Glutamatergic neuron (in vitro differentiated cells): ENCODE results near the gene DMXL1. TPM values are rescaled to one million over a fixed set of nuclear protein-coding genes. Genes with fewer than 3 reads are reported as not detected.

Experiments used
- DNase-seq: peaks from one replicate; pipeline ENCODE4 v3.0.0; 2022
- H3K27ac Mint-ChIP-seq: one replicate; pipeline ENCODE4 v1.8.0; 2020; ENCODE audit warnings: mild to moderate bottlenecking, mixed read lengths, inconsistent platforms; ENCODE audit not compliant: unreplicated experiment
- H3K27me3 Mint-ChIP-seq: one replicate; pipeline ENCODE4 v1.8.0; 2020; ENCODE audit warnings: mild to moderate bottlenecking, moderate library complexity, mixed read lengths, inconsistent platforms; ENCODE audit not compliant: unreplicated experiment
- H3K36me3 Mint-ChIP-seq: one replicate; pipeline ENCODE4 v1.8.0; 2020; ENCODE audit warnings: mild to moderate bottlenecking, mixed read lengths, inconsistent platforms; ENCODE audit not compliant: unreplicated experiment
- H3K4me1 Mint-ChIP-seq: one replicate; pipeline ENCODE4 v1.8.0; 2020; ENCODE audit warnings: mild to moderate bottlenecking, low read depth, mixed read lengths, inconsistent platforms; ENCODE audit not compliant: unreplicated experiment
- H3K4me3 Mint-ChIP-seq: one replicate; pipeline ENCODE4 v1.8.0; 2020; ENCODE audit warnings: mild to moderate bottlenecking, mixed read lengths, inconsistent platforms; ENCODE audit not compliant: unreplicated experiment
- H3K9me3 Mint-ChIP-seq: one replicate; pipeline ENCODE4 v1.8.0; 2020; ENCODE audit warnings: mild to moderate bottlenecking, moderate library complexity, mixed read lengths, inconsistent platforms; ENCODE audit not compliant: unreplicated experiment
- CTCF ChIP-seq: fragments of 200-600 bp; sonication (generic); IDR thresholded peaks from one replicate; pipeline ENCODE4 v1.5.0; 2021; ENCODE audit not compliant: partially characterized antibody, unreplicated experiment
- total RNA-seq: library from RNA; stranded (reverse); fragmentation: NEBNext Ultra II Directional; extraction: Animal tissue kit (Norgen Biotek cat#: 25700); gene quantifications from one replicate; pipeline ENCODE4 v1.2.1, GENCODE V29; 2021; ENCODE audit not compliant: unreplicated experiment

DMXL1 gene
- total RNA-seq, 1 donor from 2014 or later, result 24.2 TPM

- DNase-seq, result no peak
- no peaks in the 10 kb centered on the region for H3K27me3 Mint-ChIP-seq
- TF ChIP-seq CTCF, result no peak
- H3K4me1 Mint-ChIP-seq, result no peaks in the 10 kb centered on the region
- no peak overlapping the region for H3K27ac Mint-ChIP-seq
- no peaks in the 10 kb centered on the region for H3K36me3 Mint-ChIP-seq
- H3K4me3 Mint-ChIP-seq, result no peak overlapping the region
- no peaks in the 10 kb centered on the region for H3K9me3 Mint-ChIP-seq
These were observed 148.2 kb downstream of the DMXL1 start for GRCh38 chr5:119218830-119219782.

GRCh38 chr5:119220576-119221197, 149.8 kb downstream of the DMXL1 start:
- no peak for DNase-seq
- H3K27me3 Mint-ChIP-seq, result no peaks in the 10 kb centered on the region
- TF ChIP-seq CTCF, result no peak
- no peak overlapping the region for H3K4me3 Mint-ChIP-seq
- H3K9me3 Mint-ChIP-seq, result no peaks in the 10 kb centered on the region
- H3K27ac Mint-ChIP-seq, result no peak overlapping the region
- no peaks in the 10 kb centered on the region for H3K36me3 Mint-ChIP-seq
- no peaks in the 10 kb centered on the region for H3K4me1 Mint-ChIP-seq

- Mint-ChIP-seq H3K27ac (no peak overlapping the region), H3K36me3 (no peaks in the 10 kb centered on the region), H3K27me3 (no peaks in the 10 kb centered on the region), H3K4me3 (no peak overlapping the region), H3K4me1 (no peaks in the 10 kb centered on the region), H3K9me3 (no peaks in the 10 kb centered on the region)
- no peak for TF ChIP-seq CTCF
- DNase-seq, result no peak
These were observed 150.4 kb downstream of the DMXL1 start for GRCh38 chr5:119221330-119221729.

- Mint-ChIP-seq H3K4me1 (peaks cover 1% of the 10 kb centered on the region), H3K9me3 (no peaks in the 10 kb centered on the region), H3K27ac (no peak overlapping the region), H3K36me3 (no peaks in the 10 kb centered on the region), H3K27me3 (no peaks in the 10 kb centered on the region), H3K4me3 (no peak overlapping the region)
- DNase-seq, result no peak
- no peak for TF ChIP-seq CTCF
These were observed 159.1 kb downstream of the DMXL1 start for GRCh38 chr5:119229950-119230349.
